OCI-LY3 (cell line): Measurements from ENCODE around the gene TOR4A.

Experiments used
- H2AFZ ChIP-seq: fragments of 200-600, 300-600 bp; shearing (Covaris generic); 2 replicates; pipeline ENCODE4 v1.6.0; 2014; ENCODE audit warnings: antibody characterized with exemption, low read depth, low read length
- H3K27ac ChIP-seq: fragments of 200-600, 300-600 bp; sonication (generic); 2 replicates; pipeline ENCODE4 v1.5.1; 2014; ENCODE audit warnings: mild to moderate bottlenecking, low read length, moderate library complexity, mixed read lengths
- H3K27me3 ChIP-seq: fragments of 200-600, 300-600 bp; sonication (generic); 2 replicates; pipeline ENCODE4 v1.6.1; 2014; ENCODE audit warnings: low read depth, low read length, mixed read lengths
- H3K36me3 ChIP-seq: fragments of 200-600, 300-600 bp; sonication (generic); replicated peaks from 2 replicates; pipeline ENCODE3; 2014; ENCODE audit warnings: low read depth, low read length, mixed read lengths
- H3K4me1 ChIP-seq: fragments of 300-600, 200-600 bp; sonication (generic); 2 replicates; pipeline ENCODE4 v1.6.1; 2014; ENCODE audit warnings: low read length, mixed read lengths
- H3K4me2 ChIP-seq: fragments of 200-600, 300-600 bp; sonication (generic); 2 replicates; pipeline ENCODE4 v1.6.1; 2014; ENCODE audit warnings: low read length, mixed read lengths
- H3K4me3 ChIP-seq: fragments of 300-600, 200-600 bp; sonication (generic); 2 replicates; pipeline ENCODE4 v1.5.1; 2014; ENCODE audit warnings: antibody characterized with exemption, mild to moderate bottlenecking, low read length, moderate library complexity
- H3K79me2 ChIP-seq: fragments of 300-600, 200-600 bp; shearing (Covaris generic); 2 replicates; pipeline ENCODE4 v1.6.1; 2014; ENCODE audit warnings: mild to moderate bottlenecking, low read length, mixed read lengths
- H3K9ac ChIP-seq: fragments of 300-600, 200-600 bp; shearing (Covaris generic); 2 replicates; pipeline ENCODE4 v1.6.0; 2014; ENCODE audit warnings: mild to moderate bottlenecking, low read length, moderate library complexity
- H3K9me3 ChIP-seq: fragments of 200-600, 300-600 bp; shearing (Covaris generic); 2 replicates; pipeline ENCODE4 v1.6.1; 2014; ENCODE audit warnings: low read length, mixed read lengths; ENCODE audit not compliant: insufficient read depth
- H4K20me1 ChIP-seq: fragments of 200-600, 300-600 bp; sonication (generic); 2 replicates; pipeline ENCODE4 v1.6.1; 2016; ENCODE audit warnings: low read length, mixed read lengths; ENCODE audit not compliant: insufficient read depth
- EZH2phosphoT487 ChIP-seq: fragments of 200-600 bp; shearing (Covaris generic); IDR thresholded peaks from 2 replicates; pipeline ENCODE4 v1.6.1; 2018; ENCODE audit warnings: antibody characterized with exemption, mixed run types, low read depth
- TF ChIP-seq, protein P1 (sequence below): fragments of 200-600, 300-600 bp; sonication (generic); IDR thresholded peaks from 2 replicates; pipeline ENCODE4 v1.5.1; 2014; ENCODE audit warnings: antibody characterized with exemption, low read length, low read depth

Gene TOR4A

DNA sequence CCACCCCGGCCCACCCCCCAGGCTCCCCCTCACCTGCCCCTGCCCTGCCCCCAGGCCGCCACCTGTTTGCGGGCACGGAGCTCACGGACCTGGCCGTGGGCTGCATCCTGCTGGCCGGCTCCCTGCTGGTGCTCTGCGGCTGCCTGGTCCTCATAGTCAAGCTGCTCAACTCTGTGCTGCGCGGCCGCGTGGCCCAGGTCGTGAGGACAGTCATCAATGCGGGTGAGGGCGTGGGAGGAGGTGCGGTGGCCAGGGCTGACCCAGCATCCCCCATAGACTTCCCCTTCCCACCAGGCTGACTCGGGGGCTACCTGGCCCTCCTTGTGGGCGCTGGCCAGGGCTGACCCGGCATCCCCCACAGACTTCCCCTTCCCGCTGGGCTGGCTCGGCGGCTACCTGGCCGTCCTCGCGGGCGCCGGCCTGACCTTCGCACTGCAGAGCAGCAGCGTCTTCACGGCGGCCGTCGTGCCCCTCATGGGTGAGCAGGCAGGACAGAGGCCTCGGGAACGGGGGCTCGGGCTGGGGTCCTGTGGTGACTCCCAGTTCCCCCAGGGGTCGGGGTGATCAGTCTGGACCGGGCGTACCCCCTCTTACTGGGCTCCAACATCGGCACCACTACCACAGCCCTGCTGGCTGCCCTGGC lies 43.4 kb upstream of the TOR4A start:
- Histone ChIP-seq H3K27ac (no peak overlapping the region), H3K79me2 (peaks cover 16% of the 10 kb centered on the region), H3K9me3 (no peaks in the 10 kb centered on the region), H3K4me3 (peak overlapping the region; percentile 82), H3K27me3 (0 out of 2 replicates have a peak, but pooled peaks cover 2% of the 10 kb centered on the region), H3K4me2 (peak overlapping the region; percentile 96), H3K4me1 (peaks cover 42% of the 10 kb centered on the region), H3K9ac (peak overlapping the region; percentile 63; the same call in 1 of the 2 replicates), H4K20me1 (no peaks in the 10 kb centered on the region), H3K36me3 (no peaks in the 10 kb centered on the region), H2AFZ (no peak overlapping the region)
- no peak for TF ChIP-seq EZH2phosphoT487
- TF ChIP-seq, protein P1, sequence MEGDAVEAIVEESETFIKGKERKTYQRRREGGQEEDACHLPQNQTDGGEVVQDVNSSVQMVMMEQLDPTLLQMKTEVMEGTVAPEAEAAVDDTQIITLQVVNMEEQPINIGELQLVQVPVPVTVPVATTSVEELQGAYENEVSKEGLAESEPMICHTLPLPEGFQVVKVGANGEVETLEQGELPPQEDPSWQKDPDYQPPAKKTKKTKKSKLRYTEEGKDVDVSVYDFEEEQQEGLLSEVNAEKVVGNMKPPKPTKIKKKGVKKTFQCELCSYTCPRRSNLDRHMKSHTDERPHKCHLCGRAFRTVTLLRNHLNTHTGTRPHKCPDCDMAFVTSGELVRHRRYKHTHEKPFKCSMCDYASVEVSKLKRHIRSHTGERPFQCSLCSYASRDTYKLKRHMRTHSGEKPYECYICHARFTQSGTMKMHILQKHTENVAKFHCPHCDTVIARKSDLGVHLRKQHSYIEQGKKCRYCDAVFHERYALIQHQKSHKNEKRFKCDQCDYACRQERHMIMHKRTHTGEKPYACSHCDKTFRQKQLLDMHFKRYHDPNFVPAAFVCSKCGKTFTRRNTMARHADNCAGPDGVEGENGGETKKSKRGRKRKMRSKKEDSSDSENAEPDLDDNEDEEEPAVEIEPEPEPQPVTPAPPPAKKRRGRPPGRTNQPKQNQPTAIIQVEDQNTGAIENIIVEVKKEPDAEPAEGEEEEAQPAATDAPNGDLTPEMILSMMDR, result no peak

DNA sequence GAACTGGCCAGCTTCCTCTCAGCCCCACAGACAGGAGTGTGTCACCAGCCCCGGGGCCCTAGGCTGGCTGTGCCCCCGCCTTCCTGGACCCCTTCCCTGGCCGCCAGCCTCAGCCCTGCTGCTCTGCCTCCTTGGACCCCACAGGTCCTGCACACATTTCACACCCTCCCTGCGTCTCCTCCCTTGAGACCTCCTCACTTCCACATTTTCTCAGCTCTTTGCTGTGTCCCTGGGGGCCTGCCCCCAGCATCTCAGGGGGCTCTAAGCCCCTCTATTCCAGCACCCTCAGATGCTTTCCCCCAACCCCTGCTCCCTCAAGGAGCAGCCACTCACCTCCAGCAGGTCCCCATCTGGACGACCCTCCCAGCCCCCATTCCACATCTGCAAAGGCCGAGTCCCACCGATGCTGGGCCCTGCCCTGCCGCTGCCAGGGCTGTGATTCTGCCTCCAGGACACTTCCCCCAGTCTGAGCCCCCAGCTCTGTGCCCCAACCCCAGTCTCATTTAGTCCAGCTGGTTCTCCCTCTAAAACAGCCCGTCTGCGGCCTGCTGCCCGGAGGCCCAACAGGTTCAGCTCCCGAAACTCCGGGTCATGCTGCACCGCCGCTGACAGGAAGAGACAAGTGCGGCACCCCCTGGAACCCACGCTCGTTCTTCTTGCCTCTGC lies 42.6 kb upstream of the TOR4A start:
- Histone ChIP-seq H3K4me3 (peak overlapping the region; percentile 82), H2AFZ (no peak overlapping the region), H3K9me3 (no peaks in the 10 kb centered on the region), H3K79me2 (peaks cover 24% of the 10 kb centered on the region), H3K4me1 (peaks cover 42% of the 10 kb centered on the region), H3K27ac (peak overlapping the region; percentile 34), H3K27me3 (0 out of 2 replicates have a peak, but pooled peaks cover 2% of the 10 kb centered on the region), H3K9ac (peak overlapping the region; percentile 63), H3K36me3 (no peaks in the 10 kb centered on the region), H3K4me2 (peak overlapping the region; percentile 96), H4K20me1 (no peaks in the 10 kb centered on the region)
- TF ChIP-seq EZH2phosphoT487, result no peak
- TF ChIP-seq, protein P1, result no peak

DNA sequence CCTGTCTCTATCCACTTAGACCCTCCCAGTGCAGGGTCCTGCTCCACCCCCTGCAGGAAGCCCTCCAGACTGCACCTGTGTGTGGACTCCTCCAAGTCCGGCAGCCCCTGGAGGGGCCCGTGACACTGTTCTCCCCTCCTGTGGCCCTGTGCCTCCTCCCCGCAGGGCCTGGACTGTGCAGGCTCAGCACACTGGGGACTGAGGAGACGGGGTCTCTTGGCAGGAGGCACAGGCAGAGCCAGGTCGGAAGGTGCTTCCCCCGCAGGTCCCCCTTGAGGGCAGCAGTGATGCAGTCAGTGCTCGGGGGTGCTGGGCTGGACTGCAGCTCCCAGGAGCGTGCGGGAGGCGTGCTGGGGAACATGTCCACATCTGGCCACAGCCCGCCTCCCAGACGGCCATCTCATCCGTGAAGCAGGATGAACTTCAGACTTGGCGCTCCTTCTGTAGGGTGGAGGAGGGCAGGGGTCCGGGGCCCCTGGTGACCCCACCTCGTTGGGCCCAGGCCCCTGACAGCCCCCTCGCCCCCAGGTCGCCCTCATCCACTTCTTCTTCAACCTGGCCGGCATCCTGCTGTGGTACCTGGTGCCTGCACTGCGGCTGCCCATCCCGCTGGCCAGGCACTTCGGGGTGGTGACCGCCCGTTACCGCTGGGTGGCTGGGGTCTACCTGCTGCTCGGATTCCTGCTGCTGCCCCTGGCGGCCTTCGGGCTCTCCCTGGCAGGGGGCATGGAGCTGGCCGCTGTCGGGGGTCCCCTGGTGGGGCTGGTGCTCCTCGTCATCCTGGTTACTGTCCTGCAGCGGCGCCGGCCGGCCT lies 41.9 kb upstream of the TOR4A start:
- H2AFZ ChIP-seq, result no peak overlapping the region
- no peaks in the 10 kb centered on the region for H3K36me3 ChIP-seq
- peak overlapping the region; percentile 63 for H3K9ac ChIP-seq
- no peak for TF ChIP-seq EZH2phosphoT487
- TF ChIP-seq, protein P1, result peak; percentile 18
- no peaks in the 10 kb centered on the region for H3K9me3 ChIP-seq
- H3K27ac ChIP-seq, result peak overlapping the region; percentile 34
- 0 out of 2 replicates have a peak, but pooled peaks cover 2% of the 10 kb centered on the region for H3K27me3 ChIP-seq
- peak overlapping the region; percentile 96 for H3K4me2 ChIP-seq
- peak overlapping the region; percentile 82 for H3K4me3 ChIP-seq
- no peaks in the 10 kb centered on the region for H4K20me1 ChIP-seq
- peaks cover 42% of the 10 kb centered on the region for H3K4me1 ChIP-seq
- H3K79me2 ChIP-seq, result peaks cover 27% of the 10 kb centered on the region
